K562 treated with DMSO at 1 percent for 12 hours (cell line): ENCODE data around the gene CFAP107. TPM values are rescaled to one million over a fixed set of nuclear protein-coding genes. Genes with fewer than 3 reads are reported as not detected.

Experiments
- total RNA-seq: library from RNA; unstranded; fragments of 300-600 nt; gene quantifications from 2 replicates; pipeline ENCODE4 v1.2.3, GENCODE V29; 2022; ENCODE audit not compliant: insufficient read depth

The CFAP107 gene, protein sequence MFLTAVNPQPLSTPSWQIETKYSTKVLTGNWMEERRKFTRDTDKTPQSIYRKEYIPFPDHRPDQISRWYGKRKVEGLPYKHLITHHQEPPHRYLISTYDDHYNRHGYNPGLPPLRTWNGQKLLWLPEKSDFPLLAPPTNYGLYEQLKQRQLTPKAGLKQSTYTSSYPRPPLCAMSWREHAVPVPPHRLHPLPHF
- total RNA-seq, result 0.27 TPM in 1 of 2 replicates, not detected in the other

DNA sequence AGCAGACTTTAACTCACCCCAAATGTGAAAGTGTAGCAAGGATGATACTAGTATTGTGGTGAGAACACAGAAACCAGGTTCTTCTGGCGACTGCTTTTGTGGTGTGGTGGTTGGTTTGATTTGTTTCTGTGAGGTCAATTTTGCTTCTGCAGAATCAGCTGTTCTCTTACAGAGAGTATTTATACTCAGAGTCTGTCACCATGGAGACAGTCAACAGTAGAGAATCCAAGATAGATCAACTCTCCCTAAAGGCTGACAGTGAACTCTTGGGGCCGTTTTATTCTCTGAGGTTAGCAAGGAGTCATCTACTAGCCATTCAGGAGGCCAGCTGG is at the start of gene CFAP107:
CFAP107 (plus strand) TSS at position 209 of the 332 bp plus-strand sequence. CDS start 231 bp downstream, outside the sequence.

DNA sequence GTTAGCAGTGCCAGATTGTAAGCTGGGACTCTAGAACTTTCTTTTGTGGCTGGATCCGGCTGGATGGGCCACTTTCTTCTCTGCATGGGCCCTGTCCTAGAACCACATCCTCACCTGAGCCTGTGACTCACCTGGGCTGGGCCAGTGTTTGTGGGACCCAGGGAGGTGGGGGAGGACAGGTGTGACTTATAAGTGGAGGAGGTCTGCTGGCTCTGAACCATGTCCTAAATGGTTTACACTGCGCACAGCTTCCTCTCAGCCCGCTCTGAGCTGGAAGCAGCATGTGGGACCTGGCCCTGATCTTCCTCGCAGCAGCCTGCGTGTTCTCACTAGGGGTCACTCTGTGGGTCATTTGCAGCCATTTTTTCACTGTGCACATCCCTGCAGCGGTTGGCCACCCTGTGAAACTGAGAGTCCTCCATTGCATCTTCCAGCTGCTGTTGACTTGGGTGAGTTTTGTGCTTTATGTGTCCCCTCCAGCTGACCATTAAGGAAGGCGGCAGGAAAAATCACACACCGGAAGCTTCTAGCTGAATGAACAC is 30.0 kb upstream of the CFAP107 start, which contains the start of gene AADACL3:
AADACL3 (plus strand) TSS at position 215 of the 542 bp plus-strand sequence; CDS start at position 282, 67 bp downstream.

GRCh38 chr1:12773438-12773837 is 27.4 kb downstream of the CFAP107 start, which contains the start of gene PRAMEF12:
Gene PRAMEF12 (plus strand): TSS chr1:12773738. CDS start chr1:12774868, 1,130 bp downstream.

GRCh38 chr1:12791097-12791496 is 45.1 kb downstream of the CFAP107 start, which contains the start of gene PRAMEF1:
Gene PRAMEF1 (plus strand): TSS chr1:12791397. CDS start chr1:12793228, 1,831 bp downstream.

Other genes with a start within 250 kb of the CFAP107 start
- gene DHRS3, start 128.0 kb upstream of the CFAP107 start, total RNA-seq, result 27.7 and 31.5 TPM in 2 replicates
- not detected in 2 replicates for gene AADACL4, start 102.1 kb upstream of the CFAP107 start, total RNA-seq
- not detected in 2 replicates for gene AADACL3, start 30.1 kb upstream of the CFAP107 start, total RNA-seq
- not detected in 2 replicates for gene PRAMEF12, start 27.5 kb downstream of the CFAP107 start, total RNA-seq
- not detected in 2 replicates for gene PRAMEF1, start 45.2 kb downstream of the CFAP107 start, total RNA-seq
- not detected in 2 replicates for gene PRAMEF11, start 85.2 kb downstream of the CFAP107 start, total RNA-seq
- not detected in 2 replicates for gene HNRNPCL1, start 102.5 kb downstream of the CFAP107 start, total RNA-seq
- not detected in 2 replicates for gene PRAMEF2, start 110.9 kb downstream of the CFAP107 start, total RNA-seq
- not detected in 2 replicates for gene PRAMEF4, start 140.0 kb downstream of the CFAP107 start, total RNA-seq
- not detected in 2 replicates for gene PRAMEF10, start 152.1 kb downstream of the CFAP107 start, total RNA-seq
- gene PRAMEF7, start 170.4 kb downstream of the CFAP107 start, total RNA-seq, result not detected in 2 replicates
- not detected in 2 replicates for gene PRAMEF6, start 201.4 kb downstream of the CFAP107 start, total RNA-seq